Measurements from ENCODE around the gene LZTR1.
"Not testable (repeated sequence)": the region's sequence is repeated elsewhere in the genome, so short reads cannot be mapped to it uniquely, and the experiment has no call there.

Gene LZTR1

GRCh38 chr22:21018314-21018713 is 36.2 kb downstream of the LZTR1 start:
- no peak for DNase-seq

GRCh38 chr22:21020802-21021429 is 38.8 kb downstream of the LZTR1 start:
- no peak for DNase-seq

- no peak for DNase-seq
Observed at GRCh38 chr22:21022507-21022906, 40.4 kb downstream of the LZTR1 start.

- no peak for DNase-seq
Observed at GRCh38 chr22:21022955-21023614, 41.0 kb downstream of the LZTR1 start.

GRCh38 chr22:21025266-21025665 is 43.2 kb downstream of the LZTR1 start:
- no peak for DNase-seq

GRCh38 chr22:21025763-21026755 is 44.0 kb downstream of the LZTR1 start:
- DNase-seq: no peak

- no peak for DNase-seq
Observed at GRCh38 chr22:21026783-21027692, 44.9 kb downstream of the LZTR1 start.

- DNase-seq: no peak
Observed at GRCh38 chr22:21028277-21029251, 46.5 kb downstream of the LZTR1 start.

- no peak for DNase-seq
Observed at GRCh38 chr22:21029486-21030025, 47.5 kb downstream of the LZTR1 start.

GRCh38 chr22:21030032-21030431 is 47.9 kb downstream of the LZTR1 start:
- DNase-seq: no peak

- DNase-seq: no peak
Observed at GRCh38 chr22:21030621-21031544, 48.8 kb downstream of the LZTR1 start.

- no peak for DNase-seq
Observed at GRCh38 chr22:21031545-21032036, 49.5 kb downstream of the LZTR1 start.

GRCh38 chr22:21032037-21032867 is 50.2 kb downstream of the LZTR1 start, which contains the start of gene SLC7A4:
Gene SLC7A4 (minus strand): TSS chr22:21032561. CDS start chr22:21031812, 749 bp downstream.
- no peak for DNase-seq

GRCh38 chr22:21032868-21033688 is 51.0 kb downstream of the LZTR1 start:
- no peak for DNase-seq

- DNase-seq: no peak
Observed at GRCh38 chr22:21033895-21034294, 51.8 kb downstream of the LZTR1 start.

- no peak for DNase-seq
Observed at GRCh38 chr22:21034989-21035388, 52.9 kb downstream of the LZTR1 start.

GRCh38 chr22:21038405-21038804 is 56.3 kb downstream of the LZTR1 start:
- DNase-seq: no peak

GRCh38 chr22:21039158-21039557 is 57.1 kb downstream of the LZTR1 start:
- DNase-seq: not testable (repeated sequence)

Data from activated CD4-positive, alpha-beta T cell treated with anti-CD3 and anti-CD28 coated beads, Interleukin-2, amount 50 U/mL, for 48 hours (primary cell).